C4-2B (cell line): Measurements from ENCODE around the gene RGS11.

ENCODE experiments used
- ZFX ChIP-seq: fragments of 450-650 bp; IDR thresholded peaks from 2 replicates; pipeline ENCODE4 v1.6.1; 2017
- TF ChIP-seq, protein P1 (sequence below): fragments of 450-650 bp; conservative IDR thresholded peaks from 2 replicates; pipeline ENCODE4 v1.5.1; 2017; ENCODE audit warnings: mild to moderate bottlenecking

DNA sequence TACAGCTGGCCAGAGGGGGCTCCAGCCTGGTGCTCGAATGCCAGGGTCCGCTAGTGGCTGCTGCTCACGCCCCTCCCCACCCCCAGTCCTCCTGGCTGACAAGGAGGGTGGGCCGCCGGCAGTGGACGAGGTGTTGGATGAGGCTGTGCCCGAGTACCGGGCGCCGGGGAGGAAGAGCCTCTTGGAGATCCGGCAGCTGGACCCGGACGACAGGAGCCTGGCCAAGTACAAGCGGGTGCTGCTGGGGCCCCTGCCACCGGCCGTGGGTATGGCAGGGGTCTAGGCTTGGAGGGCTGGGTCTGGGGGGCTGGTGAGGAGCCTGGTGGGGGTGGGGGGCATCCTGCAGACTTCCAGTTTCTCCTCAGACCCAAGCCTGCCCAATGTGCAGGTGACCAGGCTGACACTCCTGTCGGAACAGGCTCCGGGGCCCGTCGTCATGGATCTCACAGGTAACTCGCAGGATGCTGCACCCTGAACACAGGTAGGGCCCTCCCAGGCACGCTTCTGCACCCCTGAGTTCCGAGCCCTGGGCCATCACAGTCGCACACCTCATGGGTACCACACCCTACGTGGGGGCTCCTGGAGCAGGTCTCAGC is 6.0 kb upstream of the RGS11 start:
- TF ChIP-seq, protein P1, sequence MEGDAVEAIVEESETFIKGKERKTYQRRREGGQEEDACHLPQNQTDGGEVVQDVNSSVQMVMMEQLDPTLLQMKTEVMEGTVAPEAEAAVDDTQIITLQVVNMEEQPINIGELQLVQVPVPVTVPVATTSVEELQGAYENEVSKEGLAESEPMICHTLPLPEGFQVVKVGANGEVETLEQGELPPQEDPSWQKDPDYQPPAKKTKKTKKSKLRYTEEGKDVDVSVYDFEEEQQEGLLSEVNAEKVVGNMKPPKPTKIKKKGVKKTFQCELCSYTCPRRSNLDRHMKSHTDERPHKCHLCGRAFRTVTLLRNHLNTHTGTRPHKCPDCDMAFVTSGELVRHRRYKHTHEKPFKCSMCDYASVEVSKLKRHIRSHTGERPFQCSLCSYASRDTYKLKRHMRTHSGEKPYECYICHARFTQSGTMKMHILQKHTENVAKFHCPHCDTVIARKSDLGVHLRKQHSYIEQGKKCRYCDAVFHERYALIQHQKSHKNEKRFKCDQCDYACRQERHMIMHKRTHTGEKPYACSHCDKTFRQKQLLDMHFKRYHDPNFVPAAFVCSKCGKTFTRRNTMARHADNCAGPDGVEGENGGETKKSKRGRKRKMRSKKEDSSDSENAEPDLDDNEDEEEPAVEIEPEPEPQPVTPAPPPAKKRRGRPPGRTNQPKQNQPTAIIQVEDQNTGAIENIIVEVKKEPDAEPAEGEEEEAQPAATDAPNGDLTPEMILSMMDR = no peak
- no peak for TF ChIP-seq ZFX
